GM18858 (cell line): ENCODE measurements around the gene HSPA1L.

Source experiments
- ATAC-seq: cut with Tn5 transposase; IDR thresholded peaks from one replicate; pipeline ENCODE4 v1.9.1; 2021; ENCODE audit not compliant: unreplicated experiment

Gene HSPA1L

GRCh38 chr6:31784098-31784925, 30.8 kb downstream of the HSPA1L start:
- no peak for ATAC-seq

GRCh38 chr6:31782126-31782855, 32.8 kb downstream of the HSPA1L start:
- no peak for ATAC-seq

- ATAC-seq, result no peak
These were observed 33.6 kb downstream of the HSPA1L start for GRCh38 chr6:31781244-31782125.

GRCh38 chr6:31780507-31781243, 34.4 kb downstream of the HSPA1L start:
- ATAC-seq, result no peak

GRCh38 chr6:31779908-31780307, 35.2 kb downstream of the HSPA1L start:
- no peak for ATAC-seq

GRCh38 chr6:31778999-31779885, 35.8 kb downstream of the HSPA1L start:
- no peak for ATAC-seq

- no peak for ATAC-seq
These were observed 36.9 kb downstream of the HSPA1L start for GRCh38 chr6:31778193-31778592.

- ATAC-seq, result no peak
These were observed 37.4 kb downstream of the HSPA1L start for GRCh38 chr6:31777667-31778050.

- ATAC-seq, result no peak
These were observed 38.0 kb downstream of the HSPA1L start, which contains the start of gene VWA7 for GRCh38 chr6:31776989-31777666. TSS of gene VWA7 (minus strand) at chr6:31777328. CDS start at chr6:31776779, 549 bp downstream.

- ATAC-seq, result no peak
These were observed 38.5 kb downstream of the HSPA1L start for GRCh38 chr6:31776485-31776988.

GRCh38 chr6:31775633-31776484, 39.2 kb downstream of the HSPA1L start:
- no peak for ATAC-seq

GRCh38 chr6:31775184-31775583, 39.9 kb downstream of the HSPA1L start:
- no peak for ATAC-seq

- no peak for ATAC-seq
These were observed 43.1 kb downstream of the HSPA1L start for GRCh38 chr6:31771992-31772358.

GRCh38 chr6:31770860-31771259, 44.2 kb downstream of the HSPA1L start:
- no peak for ATAC-seq

GRCh38 chr6:31769684-31770371, 45.3 kb downstream of the HSPA1L start:
- no peak for ATAC-seq

GRCh38 chr6:31768363-31769257, 46.5 kb downstream of the HSPA1L start:
- no peak for ATAC-seq
